GM18520 (cell line): Measurements from ENCODE around the gene MTA1.

Experiments
- ATAC-seq: cut with Tn5 transposase; IDR thresholded peaks from one replicate; pipeline ENCODE4 v1.9.1; 2021; ENCODE audit not compliant: unreplicated experiment

MTA1 gene

DNA sequence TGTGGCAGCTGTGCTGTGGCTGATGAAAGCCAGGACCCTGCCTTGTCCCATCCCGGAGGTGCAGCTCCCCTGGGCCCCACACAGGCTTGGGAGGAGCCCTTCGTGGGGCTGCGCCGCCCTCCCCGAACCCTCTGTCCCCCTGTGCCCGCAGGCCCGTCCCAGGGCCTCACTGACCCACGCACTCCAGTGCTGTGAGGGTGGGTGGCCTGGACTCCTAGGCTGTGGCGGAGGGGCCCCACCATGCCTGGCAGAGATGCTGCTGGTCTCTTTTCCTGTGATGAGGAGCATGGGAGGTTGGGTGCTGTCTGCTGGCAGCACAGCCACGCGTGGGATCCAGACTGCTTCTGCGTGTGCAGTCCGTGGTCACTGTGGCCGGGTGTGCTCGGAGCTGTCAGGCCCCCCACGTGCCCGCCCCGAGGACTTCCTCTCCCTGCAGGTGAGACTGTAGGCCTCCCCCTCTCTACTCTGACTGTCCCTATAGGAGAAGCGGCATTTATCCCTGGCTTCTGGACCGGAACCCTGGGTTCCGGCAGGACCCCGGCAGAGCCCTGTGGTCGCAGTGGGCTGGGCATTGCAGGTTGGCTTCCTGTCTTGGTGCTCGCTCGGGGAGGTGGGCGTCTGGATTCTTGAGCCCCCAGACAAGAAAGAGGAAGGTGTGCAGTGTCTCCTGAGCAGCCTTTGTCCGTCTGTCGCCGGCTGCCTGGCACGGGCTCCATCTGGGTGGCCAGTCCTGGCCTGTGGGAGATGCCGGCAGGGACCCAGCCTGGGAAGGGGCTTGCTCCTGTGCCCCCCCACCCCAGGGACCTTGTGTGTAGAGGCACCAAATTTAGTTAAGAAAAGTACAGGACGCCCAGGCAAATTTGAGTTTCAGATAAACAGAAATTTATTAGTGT is 2.3 kb downstream of the MTA1 start:
- no peak for ATAC-seq

GRCh38 chr14:105422695-105423487 is 3.3 kb downstream of the MTA1 start:
- ATAC-seq, result no peak

DNA sequence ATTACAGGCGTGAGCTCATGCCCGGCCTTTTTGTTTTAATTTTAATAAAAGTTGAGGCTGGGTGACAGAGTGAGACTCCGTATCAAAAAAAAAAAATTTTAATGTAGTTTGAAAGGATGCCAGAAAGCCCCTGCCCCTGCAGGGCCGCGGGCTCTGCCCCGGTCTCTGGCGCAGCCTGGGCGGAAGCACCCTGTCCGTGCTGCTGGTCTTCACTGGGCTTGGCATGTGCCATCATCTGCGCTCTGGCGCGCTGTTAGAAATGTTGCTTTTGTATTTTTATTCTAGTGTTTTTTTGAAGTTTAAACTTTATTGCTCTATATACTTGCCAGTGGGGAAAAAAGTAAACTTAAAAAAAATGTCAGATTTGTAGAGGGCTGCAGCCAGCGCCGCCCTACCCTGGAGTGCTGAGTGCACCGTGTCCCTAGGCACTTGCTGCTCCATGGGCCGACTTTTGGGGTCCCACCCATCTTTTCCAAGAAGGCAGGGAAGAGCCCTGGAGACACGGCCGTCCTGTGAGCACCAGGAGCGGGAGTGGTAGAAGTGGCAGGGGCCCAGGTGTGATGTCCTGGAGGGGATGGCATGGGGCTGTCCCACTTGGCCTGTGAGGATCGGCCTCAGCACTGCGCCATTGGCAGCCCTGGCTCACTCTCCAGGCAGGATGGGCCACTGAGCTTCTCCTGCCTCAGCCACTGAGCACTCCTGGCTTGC is 4.0 kb downstream of the MTA1 start:
- no peak for ATAC-seq

DNA sequence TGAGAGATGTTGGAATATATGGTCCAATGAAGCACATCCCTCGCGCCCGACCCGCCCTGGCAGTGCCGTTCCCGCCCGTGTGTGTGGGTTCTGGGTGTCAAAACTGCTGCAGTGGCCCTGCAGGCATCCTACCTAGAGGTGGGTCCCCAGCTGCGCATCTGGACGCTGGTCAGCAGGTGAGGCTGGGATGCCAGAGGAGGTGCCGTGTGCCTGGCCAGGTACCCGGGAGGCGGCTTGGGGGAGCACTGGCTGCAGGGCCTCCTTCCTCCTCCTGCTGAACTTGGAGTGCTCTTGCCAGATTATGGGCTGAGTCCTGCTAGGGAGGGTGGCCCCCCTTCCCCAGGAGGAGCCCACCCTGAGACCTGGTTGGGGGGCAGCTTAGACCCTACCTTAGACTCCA is 5.2 kb downstream of the MTA1 start:
- ATAC-seq, result no peak

- ATAC-seq, result no peak
Observed at GRCh38 chr14:105425823-105426247, 6.2 kb downstream of the MTA1 start.

GRCh38 chr14:105426416-105427130 is 6.9 kb downstream of the MTA1 start:
- no peak for ATAC-seq

DNA sequence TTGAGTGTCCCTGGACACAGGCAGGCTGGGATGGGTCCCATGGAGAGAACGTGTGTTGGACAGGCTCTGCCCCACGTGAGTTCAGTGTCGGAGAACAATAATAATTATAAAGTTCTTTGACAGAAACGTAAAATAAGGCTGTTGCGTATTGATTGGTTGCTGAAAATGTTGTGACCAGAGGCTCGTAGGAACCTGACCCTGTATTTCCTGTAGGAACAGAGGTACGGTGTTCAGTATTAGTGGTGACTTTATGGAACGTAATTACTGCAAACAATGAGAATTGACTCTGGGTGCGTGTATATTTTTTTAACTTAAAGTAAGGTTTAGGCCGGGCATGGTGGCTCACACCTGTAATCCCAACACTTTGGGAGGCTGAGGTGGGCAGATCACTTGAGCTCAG is 7.8 kb downstream of the MTA1 start:
- no peak for ATAC-seq

DNA sequence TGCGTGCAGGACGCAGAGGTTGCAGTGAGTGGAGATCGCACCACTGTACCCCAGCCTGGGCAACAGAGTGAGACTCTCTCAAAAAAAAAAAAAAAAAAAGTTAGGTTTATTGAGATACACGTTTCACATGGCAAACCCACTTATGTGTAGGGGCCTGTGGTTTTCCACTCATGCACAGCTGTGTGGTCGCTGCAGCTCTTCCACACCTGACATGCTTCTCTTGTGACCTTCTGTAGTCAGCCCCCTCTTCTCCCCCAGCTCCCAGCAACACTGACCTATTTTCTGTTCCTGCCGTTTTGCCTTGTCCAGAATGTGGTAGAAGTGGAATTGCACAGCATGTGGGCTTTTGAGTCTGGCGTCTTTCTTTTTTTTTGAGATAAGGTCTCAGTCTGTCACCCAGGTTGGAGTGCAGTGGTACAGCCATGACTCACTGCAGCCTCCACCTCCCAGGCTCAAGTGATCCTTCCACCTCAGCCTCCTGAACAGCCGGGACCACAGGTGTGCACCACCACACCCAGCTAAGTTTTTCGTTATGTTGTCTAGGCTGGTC is 8.4 kb downstream of the MTA1 start:
- ATAC-seq, result no peak

GRCh38 chr14:105430042-105430441 is 10.4 kb downstream of the MTA1 start:
- no peak for ATAC-seq

DNA sequence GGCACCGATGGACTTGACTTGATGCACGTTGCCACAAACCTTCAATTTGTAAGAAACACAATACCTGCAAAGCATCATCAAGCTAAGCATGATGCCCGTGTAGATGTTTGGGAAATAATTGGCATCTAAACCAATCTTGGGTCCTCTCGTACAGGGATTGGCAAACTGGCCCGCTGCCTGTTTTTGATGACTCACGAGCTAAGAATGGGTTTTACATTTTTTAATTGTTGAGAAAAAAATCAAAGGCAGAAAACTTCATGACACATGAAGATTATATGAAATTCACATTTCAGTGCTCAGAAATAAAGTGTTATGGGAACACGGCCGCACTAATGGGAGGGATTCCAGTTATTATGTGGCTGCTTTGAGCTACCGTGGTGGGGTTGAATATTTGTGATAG is 10.9 kb downstream of the MTA1 start:
- ATAC-seq, result no peak

GRCh38 chr14:105431256-105431655 is 11.6 kb downstream of the MTA1 start:
- ATAC-seq, result no peak

GRCh38 chr14:105432657-105433056 is 13.0 kb downstream of the MTA1 start:
- no peak for ATAC-seq

- no peak for ATAC-seq
Observed at GRCh38 chr14:105433161-105433605, 13.6 kb downstream of the MTA1 start.

- ATAC-seq, result no peak
Observed at GRCh38 chr14:105436402-105436801, 16.8 kb downstream of the MTA1 start.

GRCh38 chr14:105436891-105437722 is 17.5 kb downstream of the MTA1 start:
- no peak for ATAC-seq

- ATAC-seq, result no peak
Observed at GRCh38 chr14:105437723-105438500, 18.3 kb downstream of the MTA1 start.

- ATAC-seq, result no peak
Observed at GRCh38 chr14:105439179-105439578, 19.6 kb downstream of the MTA1 start.

DNA sequence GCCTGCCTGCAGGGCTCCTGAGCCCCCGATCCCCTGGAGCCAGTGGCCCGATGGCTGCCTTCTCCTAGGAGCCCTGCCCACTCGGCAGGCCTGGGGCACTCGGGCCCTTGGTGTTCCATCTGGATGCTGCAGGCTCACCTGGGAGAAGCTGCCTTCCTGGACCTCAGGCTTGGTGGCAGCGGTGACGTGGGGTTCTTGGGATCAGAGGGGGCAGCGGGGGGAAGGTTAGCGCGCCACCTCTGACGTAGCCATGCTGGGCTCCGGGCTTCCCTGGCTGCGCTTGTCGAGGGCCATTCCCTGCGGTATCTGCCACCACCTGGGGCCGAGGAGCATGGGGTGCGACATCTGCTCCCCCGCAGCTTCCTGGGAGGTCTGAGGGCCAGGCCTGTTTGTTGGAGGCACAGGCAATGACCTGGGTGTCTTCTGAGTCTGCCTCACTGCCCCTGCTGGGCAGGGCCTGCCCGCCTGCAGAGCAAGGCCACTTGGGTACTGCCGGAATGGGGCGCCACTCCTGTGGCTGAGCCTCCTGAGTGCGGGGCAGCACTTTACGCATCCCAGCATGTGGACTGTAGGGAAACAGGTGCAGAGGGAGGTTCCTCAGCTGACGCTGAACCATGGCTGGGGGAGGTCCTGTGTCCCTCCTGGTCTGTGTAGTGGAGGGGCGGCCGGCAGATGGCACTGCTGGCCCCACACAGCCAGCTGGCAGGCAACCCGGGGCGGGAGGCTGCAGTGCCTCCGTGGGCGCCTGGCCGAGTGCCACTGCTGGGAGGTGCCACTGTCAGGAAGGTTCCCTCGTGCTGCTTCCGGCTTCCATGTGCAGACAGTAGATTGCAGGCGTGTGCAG is 20.3 kb downstream of the MTA1 start:
- no peak for ATAC-seq
